HG02943 (cell line): ENCODE results near the gene MIA3.
"Not testable (repeated sequence)": the region's sequence is repeated elsewhere in the genome, so short reads cannot be mapped to it uniquely, and the experiment has no call there.

ENCODE experiments used
- ATAC-seq: cut with Tn5 transposase; IDR thresholded peaks from one replicate; pipeline ENCODE4 v1.9.1; 2021; ENCODE audit warnings: mild to moderate bottlenecking, low read depth, moderate library complexity; ENCODE audit not compliant: unreplicated experiment

Gene MIA3

DNA sequence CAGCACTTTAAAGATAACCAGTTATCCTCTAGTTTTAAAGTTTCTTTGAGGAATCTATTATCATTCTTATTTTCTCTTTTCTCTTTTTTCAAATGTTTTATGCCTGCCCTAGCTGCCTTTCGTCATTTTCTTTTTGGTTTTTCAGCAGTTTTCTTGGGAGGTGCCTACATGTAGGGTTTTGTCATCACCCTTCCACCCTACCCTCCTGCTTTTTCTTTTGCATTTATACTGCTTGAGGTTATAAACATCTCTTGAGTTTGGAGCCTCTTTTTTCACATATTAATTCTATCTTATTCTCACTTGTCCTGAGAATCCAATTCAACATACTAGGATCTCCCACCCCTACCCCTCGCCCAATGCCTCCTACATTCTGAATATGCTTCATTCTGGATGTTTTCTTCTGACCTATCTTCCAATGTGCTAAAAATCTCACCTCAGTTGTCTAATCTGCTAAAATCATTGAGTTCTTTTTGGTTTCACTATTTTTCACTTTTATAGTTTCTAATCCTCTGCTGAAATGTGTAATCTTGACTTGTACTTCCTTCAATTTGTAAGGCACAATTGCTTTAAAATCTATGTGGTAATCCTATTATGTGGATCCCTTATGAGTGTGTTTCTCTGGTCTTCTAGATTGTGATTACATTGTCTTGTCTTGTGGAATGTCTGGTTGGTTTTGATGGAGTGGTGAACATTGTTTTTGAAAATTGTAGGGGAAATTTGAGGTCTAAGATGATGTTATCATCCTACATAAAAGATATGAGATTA is 38.7 kb downstream of the MIA3 start:
- ATAC-seq: no peak

GRCh38 chr1:222657899-222658298 is 40.0 kb downstream of the MIA3 start:
- ATAC-seq: no peak

- no peak for ATAC-seq
These were observed 45.6 kb downstream of the MIA3 start for GRCh38 chr1:222663431-222663934.

DNA sequence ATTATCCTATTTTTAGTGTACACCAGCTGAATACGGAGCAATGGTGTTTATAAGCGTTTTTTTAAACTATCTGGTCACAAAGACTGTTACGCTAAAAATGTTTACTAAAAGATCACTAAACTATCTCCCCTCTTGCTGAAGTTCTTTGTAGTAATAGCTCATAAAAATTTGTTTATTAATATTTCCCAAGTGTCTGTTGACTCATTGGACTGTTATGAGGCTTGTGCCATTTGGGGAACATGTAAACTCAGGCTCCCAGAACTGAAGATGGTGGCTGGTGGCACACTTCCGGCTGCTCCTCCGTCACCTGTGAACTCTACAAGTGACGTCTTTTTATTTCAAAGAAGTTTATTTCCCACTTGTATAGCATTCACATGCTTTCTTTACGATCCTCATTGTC is 48.1 kb downstream of the MIA3 start:
- no peak for ATAC-seq

DNA sequence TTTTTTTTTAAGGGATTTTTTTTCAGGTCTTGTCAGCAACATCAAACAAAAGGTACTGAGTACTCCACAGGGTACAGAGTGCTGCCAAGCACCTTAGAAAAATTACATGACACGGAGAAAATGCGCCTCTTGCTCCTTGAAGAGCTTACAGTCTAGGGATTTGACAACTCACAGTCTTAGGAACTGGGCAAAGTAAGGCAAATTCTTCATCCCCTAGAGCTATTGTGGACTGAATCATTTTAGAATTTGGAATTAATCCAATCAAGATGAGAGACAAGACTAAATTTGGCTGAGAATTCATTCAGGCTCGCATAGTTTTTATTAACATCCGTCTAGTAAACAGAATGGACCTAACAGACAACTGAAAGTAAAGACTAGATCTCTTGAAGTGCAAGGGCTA is 50.3 kb downstream of the MIA3 start:
- ATAC-seq: not testable (repeated sequence)

- ATAC-seq: not testable (repeated sequence)
These were observed 51.2 kb downstream of the MIA3 start for GRCh38 chr1:222669107-222669506.

DNA sequence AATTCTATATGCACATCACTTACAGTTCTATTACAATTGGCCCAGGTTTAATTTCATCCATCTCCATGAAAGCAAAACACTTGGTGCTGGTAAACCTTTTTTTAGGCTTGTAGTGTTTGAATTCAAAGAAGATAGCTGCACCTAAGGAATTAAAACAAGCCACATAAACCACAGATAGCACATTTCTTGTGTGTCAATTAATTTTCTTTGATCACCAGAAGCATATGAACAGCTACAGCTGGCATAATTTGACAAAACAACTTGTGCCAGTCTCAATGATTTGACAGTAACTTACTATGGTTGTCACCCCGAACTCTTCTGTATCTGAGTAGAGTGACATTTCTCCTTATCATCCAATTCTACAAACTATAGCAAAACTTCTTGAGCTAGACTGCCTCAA is 52.2 kb downstream of the MIA3 start:
- ATAC-seq: no peak

DNA sequence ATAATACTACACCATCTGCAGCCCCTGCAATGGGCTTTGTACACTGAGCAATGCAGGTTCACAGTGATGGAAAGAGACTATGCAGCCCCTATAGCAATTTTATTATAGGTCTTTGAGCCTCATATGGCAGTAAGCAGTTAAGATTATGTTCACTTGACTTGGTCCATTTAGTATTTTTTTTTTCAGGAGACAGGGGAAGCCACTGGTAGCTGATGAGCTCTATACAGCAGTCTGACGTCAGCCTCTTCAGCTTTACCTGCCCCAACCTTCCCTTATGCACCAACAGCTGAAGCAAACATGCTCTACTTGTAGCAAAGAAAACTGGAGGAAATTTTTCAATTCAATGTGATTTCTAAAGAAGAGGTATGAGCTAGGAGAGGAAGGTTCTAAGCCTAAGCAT is 62.2 kb downstream of the MIA3 start:
- ATAC-seq: no peak

GRCh38 chr1:222691016-222691415 is 73.1 kb downstream of the MIA3 start:
- no peak for ATAC-seq

GRCh38 chr1:222694927-222695326 is 77.0 kb downstream of the MIA3 start:
- no peak for ATAC-seq

DNA sequence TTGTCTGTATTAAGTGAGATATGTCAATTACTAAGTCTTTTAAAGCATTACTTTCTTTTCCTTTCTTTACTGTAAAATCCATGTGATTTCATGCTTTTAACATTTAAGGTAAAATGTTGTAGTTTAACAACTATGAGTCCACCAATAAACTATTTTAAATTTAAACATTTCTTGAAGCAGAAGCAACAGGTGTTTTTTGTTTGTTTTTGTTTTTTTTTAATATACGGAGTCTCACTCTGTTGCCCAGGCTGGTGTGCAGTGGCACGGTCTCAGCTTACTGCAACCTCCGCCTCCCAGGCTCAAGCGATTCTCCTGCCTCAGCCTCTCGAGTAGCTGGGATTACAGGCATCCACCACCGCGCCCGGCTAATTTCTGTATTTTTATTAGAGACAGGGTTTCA is 78.8 kb downstream of the MIA3 start:
- ATAC-seq: no peak

GRCh38 chr1:222697203-222697602 is 79.3 kb downstream of the MIA3 start:
- no peak for ATAC-seq

GRCh38 chr1:222697826-222698225 is 79.9 kb downstream of the MIA3 start:
- no peak for ATAC-seq

GRCh38 chr1:222702210-222702609 is 84.3 kb downstream of the MIA3 start:
- no peak for ATAC-seq

GRCh38 chr1:222704260-222704659 is 86.4 kb downstream of the MIA3 start:
- no peak for ATAC-seq

GRCh38 chr1:222706815-222707214 is 88.9 kb downstream of the MIA3 start:
- ATAC-seq: no peak

DNA sequence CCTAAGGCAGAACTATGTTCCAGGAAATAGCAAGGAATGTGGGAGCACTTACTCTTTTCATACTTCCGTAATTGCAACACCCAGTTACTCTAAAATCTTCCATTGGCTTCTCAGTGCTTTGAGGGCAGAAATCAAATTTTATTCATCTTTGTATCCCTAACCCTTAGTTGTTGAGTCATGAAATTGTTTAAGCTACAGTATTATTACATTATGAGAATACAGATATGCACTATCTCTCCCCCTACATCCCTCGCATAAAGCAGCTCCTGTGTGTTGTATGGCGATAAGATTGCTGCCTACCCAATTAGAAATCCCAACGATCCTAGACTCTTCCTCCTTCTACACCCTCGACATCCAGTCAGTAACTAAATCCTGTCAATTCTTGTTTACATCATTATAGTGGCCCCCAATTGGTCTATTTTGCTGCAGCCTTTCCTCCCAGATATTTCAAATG is 91.8 kb downstream of the MIA3 start:
- no peak for ATAC-seq

DNA sequence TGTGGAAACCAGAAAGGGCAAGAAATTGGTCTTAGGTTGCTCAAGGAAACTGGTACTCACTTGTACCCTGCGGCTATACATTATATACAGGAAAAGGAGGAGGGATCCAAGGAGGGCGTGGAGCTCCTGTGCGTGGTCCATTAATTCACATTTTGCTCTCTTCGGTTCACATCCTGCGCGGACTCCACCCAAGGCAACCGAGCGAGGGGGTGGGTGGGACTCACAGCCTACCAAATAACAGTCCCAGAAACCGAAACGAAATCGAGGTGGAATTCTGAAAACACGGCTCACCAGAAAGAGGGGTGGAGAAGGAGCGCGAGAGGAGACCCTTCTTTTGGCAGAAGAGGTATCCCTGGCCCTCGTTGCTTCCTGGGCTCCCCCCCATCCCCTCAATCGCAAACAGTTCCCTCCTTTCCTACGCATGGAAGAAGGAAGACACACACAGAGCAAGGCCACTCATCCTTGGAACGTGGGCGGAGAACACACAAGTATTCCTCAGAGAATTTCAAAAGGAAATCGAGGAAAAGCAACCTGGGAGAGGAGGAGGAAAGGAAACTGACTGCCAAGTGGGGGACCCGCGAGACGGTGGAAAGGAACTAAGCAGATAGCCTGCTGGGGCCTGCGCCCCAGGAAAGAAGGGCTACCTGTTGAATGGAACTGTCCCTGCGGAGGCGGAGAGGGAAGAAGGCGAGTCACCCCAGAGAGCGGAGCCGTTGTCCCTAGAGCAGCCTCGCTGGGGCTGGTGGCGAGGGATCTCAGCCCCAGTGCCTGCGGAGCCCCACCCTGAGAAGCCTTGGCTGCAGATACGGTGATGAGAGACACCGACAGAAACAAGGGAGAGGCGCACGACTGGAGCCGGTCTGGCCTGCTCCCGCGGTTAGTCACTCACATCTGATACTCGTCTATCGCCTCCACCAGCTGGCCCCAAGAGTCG is 93.7 kb downstream of the MIA3 start:
- peak; percentile 26 for ATAC-seq

GRCh38 chr1:222712253-222713090 is 94.6 kb downstream of the MIA3 start, which contains the start of the genes AIDA and BROX:
TSS of gene AIDA (minus strand) at chr1:222712491. CDS start at chr1:222712317, 174 bp downstream.
TSS of gene BROX (plus strand) at chr1:222712564. CDS start at chr1:222715700, 3,136 bp downstream.
- ATAC-seq: peak; percentile 83
